B cell (primary cell): ENCODE results near the gene VPS45. TPM values are rescaled to one million over a fixed set of nuclear protein-coding genes. Genes with fewer than 3 reads are reported as not detected.

Experiments used
- ATAC-seq: fragments of 200-7000 bp; cut with Tn5 transposase; one replicate; pipeline ENCODE4 v1.10.0; 2021; ENCODE audit warnings: low read depth, mild to moderate bottlenecking, moderate number of reproducible peaks, moderate library complexity
- CTCF ChIA-PET: fragments of 350-600 bp; sonication (Branson Sonifier 250); formaldehyde crosslinking; loops from one replicate; lab custom pipeline; 2021; ENCODE audit warnings: antibody characterized with exemption, inconsistent platforms; lab: Charles Lee
- POLR2A ChIA-PET: fragments of 350-600 bp; sonication (Branson Sonifier 250); formaldehyde crosslinking; loops from one replicate; lab custom pipeline; 2021; ENCODE audit warnings: antibody characterized with exemption; lab: Charles Lee
- DNase-seq: peaks from one replicate; pipeline ENCODE4 v3.0.0; 2013
- H2AFZ ChIP-seq: 2 replicates; pipeline ENCODE4 v1.6.1; 2012; ENCODE audit warnings: mild to moderate bottlenecking, low read depth, low read length; ENCODE audit not compliant: insufficient read depth, poor library complexity, severe bottlenecking
- H3K27ac ChIP-seq, 2 donors: 1 replicate in 1 of 2; 2 replicates in 1 of 2; pipeline ENCODE4 v1.5.1; 2012 to 2013; ENCODE audit warnings: low read length in 2 of 2, mild to moderate bottlenecking in 2 of 2, moderate library complexity in 1 of 2
- H3K27me3 ChIP-seq, 4 experiments: fragments of 200-600 bp in 1 of 4; sonication (generic) in 1 of 4; replicated peaks in 1 of 4; 1 replicate in 2 of 4; 2 replicates in 2 of 4; pipeline versions ENCODE4 v1.6.1 to v1.7.0; 2013 to 2016; ENCODE audit warnings: low read length in 3 of 4, mild to moderate bottlenecking in 2 of 4, mixed read lengths in 1 of 4, moderate library complexity in 1 of 4; ENCODE audit not compliant: insufficient read depth in 4 of 4, control insufficient read depth in 3 of 4; ENCODE audit errors: control extremely low read depth in 1 of 4
- H3K36me3 ChIP-seq, 2 experiments: replicated peaks in 1 of 2; 1 replicate in 1 of 2; 2 replicates in 1 of 2; pipeline versions ENCODE4 v1.6.1 to v1.7.1; 2013; ENCODE audit warnings: low read length in 1 of 2; ENCODE audit not compliant: insufficient read depth in 2 of 2, control insufficient read depth in 1 of 2; ENCODE audit errors: control extremely low read depth in 1 of 2, extremely low read depth in 1 of 2
- H3K4me1 ChIP-seq, 2 donors: fragments of 200-600 bp in 1 of 2; sonication (generic) in 1 of 2; 1 replicate in 1 of 2; 2 replicates in 1 of 2; pipeline versions ENCODE4 v1.5.1 to v1.6.1; 2013 to 2017; ENCODE audit warnings: low read length in 2 of 2; ENCODE audit not compliant: control insufficient read depth in 2 of 2, insufficient read depth in 2 of 2
- H3K4me2 ChIP-seq: replicated peaks from 2 replicates; pipeline ENCODE3; 2012; ENCODE audit warnings: mild to moderate bottlenecking, low read depth, low read length; ENCODE audit not compliant: poor library complexity, severe bottlenecking
- H3K4me3 ChIP-seq, 5 experiments: fragments of 200-600 bp in 1 of 5; sonication (generic) in 1 of 5; 1 replicate in 3 of 5; 2 replicates in 2 of 5; pipeline versions ENCODE4 v1.5.1 to v1.7.0; 2011 to 2016; ENCODE audit warnings: low read length in 4 of 5, mild to moderate bottlenecking in 4 of 5, low read depth in 2 of 5, control low read depth in 1 of 5, moderate library complexity in 1 of 5; ENCODE audit not compliant: insufficient read depth in 1 of 5; ENCODE audit errors: control extremely low read depth in 1 of 5, extremely low read depth in 1 of 5
- H3K79me2 ChIP-seq: fragments of 200-600 bp; sonication (generic); one replicate; pipeline ENCODE4 v1.6.0; 2016; ENCODE audit warnings: low read length; ENCODE audit not compliant: control insufficient read depth, insufficient read depth
- H3K9ac ChIP-seq: fragments of 200-600 bp; sonication (generic); 2 replicates; pipeline ENCODE4 v1.6.1; 2017; ENCODE audit warnings: mild to moderate bottlenecking, low read length, moderate library complexity
- H3K9me3 ChIP-seq, 3 donors: one replicate each; pipeline versions ENCODE4 v1.6.1 to v1.7.1; 2013; ENCODE audit warnings: low read length in 2 of 3; ENCODE audit not compliant: control insufficient read depth in 2 of 3, insufficient read depth in 1 of 3; ENCODE audit errors: control extremely low read depth in 1 of 3
- H4K20me1 ChIP-seq: 2 replicates; pipeline ENCODE4 v1.6.0; 2012; ENCODE audit warnings: mild to moderate bottlenecking, low read length; ENCODE audit not compliant: insufficient read depth, control insufficient read depth, poor library complexity, severe bottlenecking
- H3K27ac Mint-ChIP-seq: one replicate; pipeline ENCODE4 v1.8.0; 2021; ENCODE audit warnings: mixed read lengths
- H3K27me3 Mint-ChIP-seq: one replicate; pipeline ENCODE4 v1.8.0; 2021; ENCODE audit warnings: mixed read lengths
- H3K4me1 Mint-ChIP-seq: one replicate; pipeline ENCODE4 v1.8.0; 2021; ENCODE audit warnings: mixed read lengths
- H3K4me3 Mint-ChIP-seq: one replicate; pipeline ENCODE4 v1.8.0; 2021; ENCODE audit warnings: mixed read lengths
- H3K9me3 Mint-ChIP-seq: one replicate; pipeline ENCODE4 v1.8.0; 2022; ENCODE audit warnings: mixed read lengths; ENCODE audit not compliant: insufficient read depth
- CTCF ChIP-seq: fragments of 200-600 bp; IDR thresholded peaks from one replicate; pipeline ENCODE4 v1.8.0; 2022; ENCODE audit warnings: antibody characterized with exemption, mild to moderate bottlenecking
- EZH2 ChIP-seq: IDR thresholded peaks from 2 replicates; pipeline ENCODE4 v1.6.1; 2012; ENCODE audit warnings: borderline replicate concordance, low read depth, mild to moderate bottlenecking, moderate library complexity, low read length; ENCODE audit not compliant: insufficient read depth, poor library complexity, severe bottlenecking
- WGBS: methylation state at CpG from one replicate; pipeline ENCODE4 v1.1.5; 2013; ENCODE audit warnings: missing lambda C conversion rate; ENCODE audit not compliant: insufficient coverage; 5-methylcytosine and 5-hydroxymethylcytosine counted together
- intact Hi-C: fragments of 100-400 bp; cut with micrococcal nuclease; formaldehyde crosslinking; loops from one replicate; pipeline ENCODE4 v1.10.0; 2022
- polyA plus RNA-seq: library from polyadenylated mRNA; depleted of rRNA; stranded (reverse); fragments of >200 nt; gene quantifications from 2 replicates; pipeline ENCODE4 v1.2.3, GENCODE V29; 2012
- total RNA-seq, 2 donors: library from RNA; stranded (reverse); fragments of 120-200 nt in 1 of 2; gene quantifications; 1 replicate in 1 of 2; 2 replicates in 1 of 2; pipeline versions ENCODE4 v1.2.3 to v1.2.4, GENCODE V29; 2013 to 2022

Gene VPS45
- total and polyA plus RNA-seq, 2 donors (not counting 1 experiment from before 2014, with no cell fraction given), result 23.4 to 49.1 TPM

GRCh38 chr1:150024156-150024555 is 43.4 kb upstream of the VPS45 start:
- H2AFZ ChIP-seq, result no peak overlapping the region
- H3K9me3 ChIP-seq, result no peaks in the 10 kb centered on the region
- POLR2A ChIA-PET, result no interaction called here
- H3K4me3 Mint-ChIP-seq, result no peak overlapping the region
- WGBS, result 100% methylated on average over 2 of the region's 2 CpGs
- no peaks in the 10 kb centered on the region for H3K4me1 ChIP-seq
- H3K9ac ChIP-seq, result no peak overlapping the region
- H3K9me3 Mint-ChIP-seq, result no peaks in the 10 kb centered on the region
- ATAC-seq (no peak), DNase-seq (no peak)
- CTCF ChIA-PET, result interaction anchor here (0.9 kb wide), 1 partner anchor 62 kb away, joined by 3 read pairs; no protein-coding TSS in a partner anchor
- no peak overlapping the region for H3K4me3 ChIP-seq
- intact Hi-C loops, result no loop called here
- no peak overlapping the region for H3K27ac ChIP-seq
- peaks cover 17% of the 10 kb centered on the region for H3K27me3 Mint-ChIP-seq
- H3K27ac Mint-ChIP-seq, result no peak overlapping the region
- H3K27me3 ChIP-seq, result peaks cover 0 to 5% (median 2%) of the 10 kb centered on the region in 4 experiments
- no peaks in the 10 kb centered on the region for H4K20me1 ChIP-seq
- TF ChIP-seq EZH2 (no peak), CTCF (no peak)
- H3K36me3 ChIP-seq, result no peaks in the 10 kb centered on the region
- no peaks in the 10 kb centered on the region for H3K79me2 ChIP-seq
- H3K4me2 ChIP-seq, result no peak overlapping the region
- H3K4me1 Mint-ChIP-seq, result no peaks in the 10 kb centered on the region

- ATAC-seq, result no peak
- Histone ChIP-seq H3K4me2 (no peak overlapping the region), H3K9ac (no peak overlapping the region), H3K4me3 (no peak overlapping the region), H2AFZ (no peak overlapping the region), H3K27ac (no peak overlapping the region), H3K9me3 (no peaks in the 10 kb centered on the region), H3K27me3 (peaks cover 0 to 3% (median 1%) of the 10 kb centered on the region in 4 experiments), H3K79me2 (no peaks in the 10 kb centered on the region), H3K4me1 (no peaks in the 10 kb centered on the region), H4K20me1 (no peaks in the 10 kb centered on the region), H3K36me3 (no peaks in the 10 kb centered on the region)
- POLR2A ChIA-PET, result no interaction called here
- Mint-ChIP-seq H3K27ac (no peak overlapping the region), H3K4me3 (no peak overlapping the region), H3K27me3 (peaks cover 20% of the 10 kb centered on the region), H3K9me3 (no peaks in the 10 kb centered on the region), H3K4me1 (no peaks in the 10 kb centered on the region)
- TF ChIP-seq EZH2, result no peak
- TF ChIP-seq CTCF, result no peak
- intact Hi-C loops, result no loop called here
- DNase-seq, result no peak
- CTCF ChIA-PET, result no interaction called here
- no CpG with 5 or more reads among the region's 1 CpG for WGBS
Observed at GRCh38 chr1:150028322-150028721, 39.3 kb upstream of the VPS45 start.
